ENCODE measurements around the gene MRPS24. TPM values are rescaled to one million over a fixed set of nuclear protein-coding genes. Genes with fewer than 3 reads are reported as not detected.

The MRPS24 gene
- total and polyA plus RNA-seq, 2 donors (not counting 3 experiments of a cell fraction or from before 2014, with no cell fraction given): 105 to 279 TPM

- H3K9me3 ChIP-seq (replicated peaks; ENCODE audit: control insufficient read depth, insufficient read depth, low read length): no peaks in the 10 kb centered on the region
- peaks cover 11% of the 10 kb centered on the region for H3K4me1 ChIP-seq (ENCODE audit: control insufficient read depth, extremely low read depth, insufficient read depth, low read length)
- H3K79me2 ChIP-seq (ENCODE audit: control insufficient read depth, insufficient read depth, low read length): no peaks in the 10 kb centered on the region
- no peak overlapping the region for H3K4me3 ChIP-seq (replicated peaks in 1 of 3; ENCODE audit: insufficient read depth in 1 of 3, low read depth in 1 of 3, low read length in 3 of 3)
- DNase-seq (ENCODE audit: low read depth, low spot score) (no peak), FAIRE-seq (no peak)
- H3K27me3 ChIP-seq (ENCODE audit: control insufficient read depth in 2 of 2, insufficient read depth in 2 of 2, low read length in 2 of 2): no peaks in the 10 kb centered on the region
- H3K4me2 ChIP-seq (ENCODE audit: insufficient read depth, low read length): no peak overlapping the region
- dilution Hi-C loops (cut with MboI; ENCODE audit: extremely low pct_ligation_motif_present, low sequenced_read_pairs): no loop called here
- TF ChIP-seq GATA2 (IDR thresholded peaks at IDR 0.05; ENCODE audit: insufficient read depth, insufficient read length, low read depth, low read length) (no peak), FOS (IDR thresholded peaks at IDR 0.05; ENCODE audit: borderline replicate concordance, insufficient read depth, low read length) (no peak), EZH2 (IDR thresholded peaks at IDR 0.05; ENCODE audit: borderline replicate concordance, low read depth, low read length, severe bottlenecking) (no peak), MAX (IDR thresholded peaks at IDR 0.05; ENCODE audit: insufficient read depth, insufficient read length) (no peak)
- peaks cover 3 to 8% of the 10 kb centered on the region in 2 experiments for H3K36me3 ChIP-seq (ENCODE audit: control insufficient read depth in 2 of 2, extremely low read depth in 1 of 2, insufficient read depth in 2 of 2, low read length in 2 of 2)
- no peaks in the 10 kb centered on the region for H3K9me1 ChIP-seq (replicated peaks; ENCODE audit: control insufficient read depth, extremely low read depth, insufficient read depth, low read length)
- no peaks in the 10 kb centered on the region for H4K20me1 ChIP-seq (replicated peaks; ENCODE audit: control insufficient read depth, extremely low read depth, insufficient read depth, low read length)
- no peak overlapping the region for H2AFZ ChIP-seq (ENCODE audit: low read depth, low read length)
- intact Hi-C loops (cut with micrococcal nuclease): no loop called here
- CTCF ChIA-PET: interaction anchor here (0.9 to 1.8 kb wide), 2 partner anchors 9 to 21 kb away, joined by 3 to 9 read pairs; no protein-coding TSS in a partner anchor
- H3K9ac ChIP-seq (replicated peaks; ENCODE audit: extremely low read depth, insufficient read depth, low read length): no peak overlapping the region
- no peak overlapping the region for H3K27ac ChIP-seq (ENCODE audit: insufficient read depth, low read depth, low read length)
- BruUV-seq (replicated peaks): no TSS peak
- POLR2A ChIA-PET: interaction anchor here (1.7 kb wide), 1 partner anchor 9 kb away, joined by 10 read pairs; no protein-coding TSS in a partner anchor
Observed at GRCh38 chr7:43870316-43870715, 999 bp upstream of the MRPS24 start.

GRCh38 chr7:43869867-43870240 is 537 bp upstream of the MRPS24 start:
- Histone ChIP-seq H3K36me3 (ENCODE audit: control insufficient read depth in 2 of 2, extremely low read depth in 1 of 2, insufficient read depth in 2 of 2, low read length in 2 of 2) (peaks cover 3 to 9% of the 10 kb centered on the region in 2 experiments), H3K9me3 (replicated peaks; ENCODE audit: control insufficient read depth, insufficient read depth, low read length) (no peaks in the 10 kb centered on the region), H3K9ac (replicated peaks; ENCODE audit: extremely low read depth, insufficient read depth, low read length) (peak overlapping the region; percentile 34), H2AFZ (ENCODE audit: low read depth, low read length) (peak overlapping the region; percentile 89), H3K27me3 (ENCODE audit: control insufficient read depth in 2 of 2, insufficient read depth in 2 of 2, low read length in 2 of 2) (no peaks in the 10 kb centered on the region), H3K4me2 (ENCODE audit: insufficient read depth, low read length) (peak overlapping the region; percentile 78), H3K27ac (ENCODE audit: insufficient read depth, low read depth, low read length) (no peak overlapping the region), H3K9me1 (replicated peaks; ENCODE audit: control insufficient read depth, extremely low read depth, insufficient read depth, low read length) (no peaks in the 10 kb centered on the region), H3K79me2 (ENCODE audit: control insufficient read depth, insufficient read depth, low read length) (no peaks in the 10 kb centered on the region), H3K4me3 (replicated peaks in 1 of 3; ENCODE audit: insufficient read depth in 1 of 3, low read depth in 1 of 3, low read length in 3 of 3) (peak overlapping the region; percentile 22 to 71 (median 50)), H4K20me1 (replicated peaks; ENCODE audit: control insufficient read depth, extremely low read depth, insufficient read depth, low read length) (no peaks in the 10 kb centered on the region), H3K4me1 (ENCODE audit: control insufficient read depth, extremely low read depth, insufficient read depth, low read length) (peaks cover 11% of the 10 kb centered on the region)
- TF ChIP-seq POLR2A (IDR thresholded peaks at IDR 0.05; ENCODE audit: low read depth, low read length) (no peak), POLR2AphosphoS5 (IDR thresholded peaks at IDR 0.05; ENCODE audit: insufficient read depth, low read depth, low read length) (no peak), EZH2 (IDR thresholded peaks at IDR 0.05; ENCODE audit: borderline replicate concordance, low read depth, low read length, severe bottlenecking) (no peak), MAX (IDR thresholded peaks at IDR 0.05; ENCODE audit: insufficient read depth, insufficient read length) (no peak), JUN (IDR thresholded peaks at IDR 0.05; ENCODE audit: borderline replicate concordance, insufficient read depth, insufficient read length, low read depth) (no peak), MYC (IDR thresholded peaks at IDR 0.05; ENCODE audit: low read depth, low read length) (no peak), FOS (IDR thresholded peaks at IDR 0.05; ENCODE audit: borderline replicate concordance, insufficient read depth, low read length) (no peak), GATA2 (IDR thresholded peaks at IDR 0.05; ENCODE audit: insufficient read depth, insufficient read length, low read depth, low read length) (no peak)
- TF ChIP-seq, protein P1, sequence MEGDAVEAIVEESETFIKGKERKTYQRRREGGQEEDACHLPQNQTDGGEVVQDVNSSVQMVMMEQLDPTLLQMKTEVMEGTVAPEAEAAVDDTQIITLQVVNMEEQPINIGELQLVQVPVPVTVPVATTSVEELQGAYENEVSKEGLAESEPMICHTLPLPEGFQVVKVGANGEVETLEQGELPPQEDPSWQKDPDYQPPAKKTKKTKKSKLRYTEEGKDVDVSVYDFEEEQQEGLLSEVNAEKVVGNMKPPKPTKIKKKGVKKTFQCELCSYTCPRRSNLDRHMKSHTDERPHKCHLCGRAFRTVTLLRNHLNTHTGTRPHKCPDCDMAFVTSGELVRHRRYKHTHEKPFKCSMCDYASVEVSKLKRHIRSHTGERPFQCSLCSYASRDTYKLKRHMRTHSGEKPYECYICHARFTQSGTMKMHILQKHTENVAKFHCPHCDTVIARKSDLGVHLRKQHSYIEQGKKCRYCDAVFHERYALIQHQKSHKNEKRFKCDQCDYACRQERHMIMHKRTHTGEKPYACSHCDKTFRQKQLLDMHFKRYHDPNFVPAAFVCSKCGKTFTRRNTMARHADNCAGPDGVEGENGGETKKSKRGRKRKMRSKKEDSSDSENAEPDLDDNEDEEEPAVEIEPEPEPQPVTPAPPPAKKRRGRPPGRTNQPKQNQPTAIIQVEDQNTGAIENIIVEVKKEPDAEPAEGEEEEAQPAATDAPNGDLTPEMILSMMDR (IDR thresholded peaks at IDR 0.05; ENCODE audit: extremely low read depth in 1 of 2, insufficient read depth in 1 of 2, low read depth in 1 of 2, low read length in 2 of 2): no peak
- no TSS peak for BruUV-seq (replicated peaks)
- dilution Hi-C loops (cut with MboI; ENCODE audit: extremely low pct_ligation_motif_present, low sequenced_read_pairs): no loop called here
- ChIA-PET CTCF (interaction anchor here (0.6 to 1.8 kb wide), 7 partner anchors 10 to 85 kb away, joined by 3 to 9 read pairs (median 3); no protein-coding TSS in a partner anchor), POLR2A (interaction anchor here (1.7 kb wide), 1 partner anchor 9 kb away, joined by 10 read pairs; no protein-coding TSS in a partner anchor)
- intact Hi-C loops (cut with micrococcal nuclease): loop anchor here (1.0 to 2.0 kb wide), 2 partner anchors 10 to 37 kb away; partner anchors contain the start of gene URGCP
- DNase-seq (ENCODE audit: low read depth, low spot score) (no peak), FAIRE-seq (no peak)
